ENCODE measurements around the gene MTMR3.

- TF ChIP-seq, protein P1, sequence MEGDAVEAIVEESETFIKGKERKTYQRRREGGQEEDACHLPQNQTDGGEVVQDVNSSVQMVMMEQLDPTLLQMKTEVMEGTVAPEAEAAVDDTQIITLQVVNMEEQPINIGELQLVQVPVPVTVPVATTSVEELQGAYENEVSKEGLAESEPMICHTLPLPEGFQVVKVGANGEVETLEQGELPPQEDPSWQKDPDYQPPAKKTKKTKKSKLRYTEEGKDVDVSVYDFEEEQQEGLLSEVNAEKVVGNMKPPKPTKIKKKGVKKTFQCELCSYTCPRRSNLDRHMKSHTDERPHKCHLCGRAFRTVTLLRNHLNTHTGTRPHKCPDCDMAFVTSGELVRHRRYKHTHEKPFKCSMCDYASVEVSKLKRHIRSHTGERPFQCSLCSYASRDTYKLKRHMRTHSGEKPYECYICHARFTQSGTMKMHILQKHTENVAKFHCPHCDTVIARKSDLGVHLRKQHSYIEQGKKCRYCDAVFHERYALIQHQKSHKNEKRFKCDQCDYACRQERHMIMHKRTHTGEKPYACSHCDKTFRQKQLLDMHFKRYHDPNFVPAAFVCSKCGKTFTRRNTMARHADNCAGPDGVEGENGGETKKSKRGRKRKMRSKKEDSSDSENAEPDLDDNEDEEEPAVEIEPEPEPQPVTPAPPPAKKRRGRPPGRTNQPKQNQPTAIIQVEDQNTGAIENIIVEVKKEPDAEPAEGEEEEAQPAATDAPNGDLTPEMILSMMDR (IDR thresholded peaks at IDR 0.05): no peak
- no peak for TF ChIP-seq POLR2A (IDR thresholded peaks at IDR 0.05)
These were observed 40.8 kb upstream of the MTMR3 start for GRCh38 chr22:29842172-29842571.
